Inflammatory macrophage treated with lipopolysaccharide for 4 hours (primary cell): ENCODE results near the gene KIF22.
"Not testable (repeated sequence)": the region's sequence is repeated elsewhere in the genome, so short reads cannot be mapped to it uniquely, and the experiment has no call there.

Experiments used
- DNase-seq: peaks from one replicate; pipeline ENCODE4 v3.0.0-alpha.2; 2020

Gene KIF22

DNA sequence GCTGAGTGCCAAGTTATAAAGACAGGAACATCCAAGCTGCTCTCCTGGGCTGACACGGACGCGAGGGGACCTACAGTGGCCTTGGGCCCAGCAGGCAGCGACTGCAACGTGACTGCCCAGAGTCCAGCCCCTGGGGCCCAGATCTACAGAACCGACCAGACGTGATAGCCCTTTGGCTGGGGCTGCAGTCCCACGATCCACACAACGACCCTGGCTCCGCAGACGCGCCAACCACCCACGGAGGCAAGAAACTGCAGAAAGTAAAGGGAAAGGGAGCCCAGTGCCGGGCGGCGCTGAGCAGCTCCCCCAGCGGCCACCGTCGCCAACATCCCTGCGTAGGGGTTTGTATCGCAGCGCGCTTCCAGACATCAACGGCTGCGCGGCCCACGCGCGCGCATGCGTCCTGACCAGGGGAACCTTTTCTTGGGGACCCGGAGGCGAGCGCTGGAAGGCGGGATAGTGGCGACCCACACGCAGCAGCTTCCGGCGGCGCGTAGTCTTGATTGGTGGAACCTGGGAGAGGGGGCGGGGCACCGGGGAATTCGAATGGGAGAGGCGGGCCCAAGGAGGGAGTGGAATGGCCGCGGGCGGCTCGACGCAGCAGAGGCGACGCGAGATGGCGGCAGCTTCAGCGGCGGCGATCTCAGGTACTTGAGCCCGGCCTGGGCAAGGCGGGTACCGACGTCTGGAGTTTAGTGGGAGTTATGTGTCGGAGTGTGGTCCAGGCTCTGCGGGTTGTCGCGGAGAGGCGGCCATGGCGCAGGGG lies at the start of gene KIF22:
Gene KIF22 (plus strand): TSS at position 569 of the 766 bp plus-strand sequence. CDS start 9 bp downstream, at position 578.
- DNase-seq: peak; percentile 100

DNA sequence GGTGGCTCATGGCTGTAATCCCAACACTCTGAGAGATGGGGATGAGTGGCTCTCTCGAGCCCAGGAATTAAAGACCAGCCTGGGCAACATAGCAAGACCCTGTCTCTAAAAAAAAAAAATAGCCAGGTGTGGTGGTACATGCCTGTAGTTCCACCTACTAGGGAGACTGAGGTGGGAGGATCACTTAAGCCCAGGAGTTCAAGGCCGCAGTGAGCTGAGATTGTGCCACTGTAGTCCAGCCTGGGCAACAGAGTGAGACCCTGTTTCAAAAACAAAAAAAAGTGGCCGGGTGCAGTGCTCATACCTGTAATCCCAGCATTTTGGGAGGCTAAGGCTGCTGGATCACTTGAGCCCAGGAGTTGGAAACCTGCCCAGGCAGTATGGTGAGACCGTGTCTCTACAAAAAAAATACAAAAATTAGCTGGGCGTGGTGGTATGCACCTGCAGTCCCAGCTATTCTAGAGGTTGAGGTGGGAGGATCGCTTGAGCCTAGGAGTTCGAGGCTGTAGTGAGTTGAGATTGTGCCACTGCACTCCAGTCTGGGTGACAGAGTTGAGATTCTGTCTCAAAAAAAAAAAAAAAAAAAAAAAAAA lies 47.8 kb upstream of the KIF22 start:
- DNase-seq: no peak

DNA sequence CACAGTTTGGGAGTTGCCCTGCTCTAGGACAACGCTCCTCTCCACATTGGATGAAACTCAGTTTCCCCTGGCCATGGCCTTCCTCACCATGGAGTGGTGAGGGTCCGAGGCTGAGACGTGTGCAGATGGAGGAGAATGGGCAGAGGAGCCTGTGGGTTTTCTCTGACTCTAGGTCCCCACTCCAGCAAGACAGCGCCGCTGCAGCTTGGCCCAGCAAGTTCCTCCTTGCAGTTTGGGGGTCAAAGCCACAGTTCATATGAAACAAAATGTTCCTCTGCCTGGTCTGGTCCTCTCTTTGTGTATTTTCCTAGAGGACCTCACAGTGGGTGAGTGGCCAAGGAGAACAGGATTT lies 47.1 kb upstream of the KIF22 start:
- DNase-seq: no peak

DNA sequence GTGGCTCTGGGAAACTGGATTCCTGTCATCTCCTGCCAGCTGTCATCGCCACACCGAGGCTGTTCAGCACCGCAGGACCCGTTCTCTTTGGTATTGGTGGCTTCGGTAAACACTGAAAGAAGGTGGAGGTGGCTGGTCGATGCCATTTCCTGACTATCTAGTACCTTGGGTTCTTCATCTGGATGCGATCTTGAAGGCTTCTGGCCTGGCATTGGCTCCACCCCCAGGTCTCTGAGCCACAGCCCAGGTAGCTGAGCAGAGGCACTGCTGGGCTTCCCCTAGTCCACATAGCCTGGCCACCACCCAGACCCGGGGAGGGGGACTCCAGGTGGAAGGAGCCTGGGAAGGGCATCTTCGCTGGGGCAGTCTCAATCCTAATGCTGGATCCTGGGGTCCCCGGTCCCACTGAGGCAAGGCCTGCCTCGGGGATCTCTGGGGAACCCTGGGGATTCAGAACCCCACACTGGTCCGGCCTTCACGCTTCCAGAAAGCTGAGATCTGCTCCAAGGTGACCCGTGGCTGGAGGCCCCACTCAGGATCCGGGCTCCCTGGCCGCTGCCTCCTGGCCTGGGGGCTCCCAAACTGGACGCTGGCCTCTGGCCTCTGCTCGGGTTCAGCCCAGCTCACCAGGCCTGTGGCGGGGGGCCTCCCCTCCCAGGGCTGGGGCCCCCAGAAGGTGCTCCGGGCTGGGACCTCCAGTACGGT lies 46.6 kb upstream of the KIF22 start:
- no peak for DNase-seq

DNA sequence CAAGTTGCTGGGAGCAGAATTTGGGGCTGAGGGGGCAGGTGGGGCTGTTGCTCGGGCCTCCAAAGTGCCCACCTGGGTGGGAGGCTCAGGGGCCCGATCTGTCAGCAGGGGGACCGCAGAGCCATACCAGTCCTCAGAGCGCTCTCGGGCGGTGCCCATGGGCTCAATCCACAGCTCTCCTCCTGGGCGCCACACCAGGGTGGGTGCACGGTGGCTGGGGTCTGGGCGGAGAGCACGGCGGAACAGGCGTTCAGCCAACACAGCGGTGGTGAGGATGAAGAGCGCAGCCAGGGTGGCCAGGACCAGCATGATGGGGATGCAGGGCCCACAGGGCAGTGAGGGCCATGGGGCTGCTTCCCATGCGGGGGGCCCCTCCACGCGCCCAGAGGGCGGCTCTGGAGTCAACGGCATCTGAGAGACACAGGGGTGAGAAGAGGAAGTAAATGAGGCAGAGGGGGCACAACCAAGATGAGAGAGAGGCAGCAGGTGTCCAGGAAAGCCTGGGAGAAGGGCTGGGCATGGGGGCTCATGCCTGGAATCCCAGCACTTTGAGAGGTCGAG lies 45.9 kb upstream of the KIF22 start:
- DNase-seq: no peak

DNA sequence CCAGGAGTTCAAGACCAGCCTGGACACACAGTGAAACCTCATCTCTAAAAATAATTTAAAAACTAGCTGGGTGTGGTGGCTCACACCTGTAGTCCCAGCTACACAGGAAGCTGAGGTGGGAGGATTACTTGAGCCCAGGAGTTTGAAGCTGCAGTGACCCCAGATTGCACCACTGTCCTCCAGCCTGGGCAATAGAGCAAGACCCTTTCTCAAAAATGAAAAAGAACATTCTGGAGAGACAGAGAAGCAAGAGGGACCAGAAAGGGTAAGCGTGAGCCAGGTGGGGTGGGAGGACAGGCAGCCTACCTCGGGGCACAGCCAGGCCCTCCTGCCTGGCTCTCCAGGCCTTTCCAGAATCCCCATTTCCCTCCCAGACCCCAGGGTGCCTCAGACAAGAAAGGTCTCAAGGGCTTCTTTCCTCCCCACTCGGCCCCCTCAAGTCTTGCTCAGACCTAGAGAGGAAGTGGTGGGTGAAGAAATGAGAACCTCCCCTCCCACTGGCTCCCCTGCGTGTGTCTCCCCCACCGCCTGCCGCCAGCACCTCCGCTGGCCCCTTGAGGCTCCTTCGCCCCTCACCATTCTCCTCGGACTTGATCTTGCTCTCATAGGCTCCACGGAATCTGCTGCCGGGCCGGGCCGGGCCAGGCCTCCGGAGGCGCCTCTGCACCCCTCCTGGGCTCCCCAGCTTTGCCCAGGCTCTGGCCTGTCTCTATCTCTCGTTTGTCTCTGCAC lies 45.3 kb upstream of the KIF22 start:
- DNase-seq: peak; percentile 45

DNA sequence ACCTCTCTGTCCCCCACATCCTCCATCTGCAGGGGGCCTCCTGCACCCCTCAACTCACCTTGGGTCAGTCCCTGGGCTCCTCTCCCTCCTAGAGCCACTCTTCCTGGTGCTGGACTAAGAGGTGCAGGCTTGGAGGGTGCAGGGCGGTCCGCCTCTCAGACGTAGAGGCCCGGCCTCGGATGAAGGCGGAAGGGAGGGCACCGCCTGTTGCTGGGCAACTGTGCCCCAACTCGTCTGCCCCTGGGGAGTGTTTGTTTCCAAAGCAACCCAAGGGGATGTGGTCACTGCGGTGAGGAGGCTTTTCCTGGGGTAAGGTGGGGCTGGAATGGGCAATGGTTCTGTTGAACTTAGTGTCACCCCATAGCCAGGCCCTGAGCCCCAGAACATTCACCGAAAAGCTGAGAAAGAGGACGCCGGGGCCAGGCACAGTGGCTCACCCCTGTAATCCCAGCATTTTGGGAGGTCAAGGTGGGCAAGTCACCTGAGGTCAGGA lies 44.7 kb upstream of the KIF22 start, which contains the start of gene C16orf54:
Gene C16orf54 (minus strand): TSS at position 138 of the 493 bp plus-strand sequence. CDS start 1,039 bp downstream, outside the sequence.
- DNase-seq: peak; percentile 85

DNA sequence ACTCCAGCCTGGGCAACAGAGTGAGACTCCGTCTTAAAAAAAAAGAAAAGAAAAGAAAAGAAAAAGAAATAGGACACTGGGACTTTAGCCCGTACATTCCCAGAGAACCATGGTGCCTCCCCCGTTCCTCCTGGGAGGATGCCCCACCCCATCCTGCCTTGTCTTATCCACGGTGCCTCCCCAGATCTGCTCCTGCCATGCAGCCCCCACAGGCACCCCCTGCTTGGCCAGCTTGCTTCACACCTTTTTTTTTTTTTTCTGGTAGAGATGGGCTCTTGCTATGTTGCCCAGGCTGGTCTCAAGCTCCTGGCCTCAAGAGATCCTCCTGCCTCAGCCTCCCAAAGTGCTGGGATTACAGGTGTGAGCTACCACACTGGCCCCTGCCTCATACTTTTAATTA lies 44.0 kb upstream of the KIF22 start:
- DNase-seq: not testable (repeated sequence)

DNA sequence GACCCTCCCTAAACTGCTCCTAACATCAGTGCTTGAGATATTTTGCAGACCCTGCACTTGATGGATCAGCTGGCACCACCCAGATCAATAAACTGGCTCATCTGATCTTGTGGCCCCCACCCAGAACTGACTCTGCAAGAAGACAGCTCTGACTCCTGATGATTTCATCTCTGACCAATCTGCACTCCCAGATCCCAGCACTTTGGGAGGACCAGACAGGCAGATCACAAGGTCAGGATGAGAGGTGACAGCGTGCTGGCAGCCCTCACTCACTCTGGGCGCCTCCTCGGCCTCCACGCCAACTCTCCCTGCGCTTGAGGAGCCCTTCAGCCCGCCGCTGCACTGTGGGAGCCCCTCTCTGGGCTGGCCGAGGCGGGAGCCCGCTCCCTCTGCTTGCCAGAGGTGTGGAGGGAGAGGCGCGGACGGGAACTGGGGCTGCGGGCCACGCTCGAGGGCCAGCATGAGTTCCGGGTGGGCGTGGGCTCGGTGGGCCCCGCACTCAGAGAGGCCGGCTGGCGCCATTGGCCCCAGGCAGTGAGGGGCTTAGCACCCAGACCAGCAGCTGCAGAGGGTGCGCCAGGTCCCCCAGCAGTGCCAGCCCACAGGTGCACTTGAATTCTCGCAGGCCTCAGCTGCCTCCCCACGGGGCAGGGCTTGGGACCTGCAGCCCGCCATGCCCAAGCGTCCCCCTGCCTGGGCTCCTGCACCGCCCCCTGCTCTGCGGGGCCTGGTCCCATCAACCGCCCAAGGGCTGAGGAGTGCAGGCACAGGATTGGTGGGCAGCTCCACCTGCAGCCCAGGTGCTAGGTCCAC lies 42.4 kb upstream of the KIF22 start:
- no peak for DNase-seq

DNA sequence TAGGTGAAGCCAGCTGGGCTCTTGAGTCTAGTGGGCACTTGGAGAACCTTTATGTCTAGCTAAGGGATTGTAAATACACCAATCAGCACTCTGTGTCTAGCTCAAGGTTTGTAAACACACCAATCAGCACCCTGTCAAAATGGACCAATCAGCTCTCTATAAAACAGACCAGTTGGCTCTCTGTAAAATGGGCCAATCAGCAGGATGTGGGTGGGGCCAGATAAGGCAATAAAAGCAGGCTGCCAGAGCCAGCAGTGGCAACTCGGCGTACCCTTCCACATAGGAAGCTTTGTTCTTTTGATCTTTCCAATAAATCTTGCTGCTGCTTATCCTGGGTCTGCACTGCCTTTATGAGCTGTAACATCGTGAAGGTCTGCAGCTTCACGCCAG lies 41.8 kb upstream of the KIF22 start:
- DNase-seq: not testable (repeated sequence)

DNA sequence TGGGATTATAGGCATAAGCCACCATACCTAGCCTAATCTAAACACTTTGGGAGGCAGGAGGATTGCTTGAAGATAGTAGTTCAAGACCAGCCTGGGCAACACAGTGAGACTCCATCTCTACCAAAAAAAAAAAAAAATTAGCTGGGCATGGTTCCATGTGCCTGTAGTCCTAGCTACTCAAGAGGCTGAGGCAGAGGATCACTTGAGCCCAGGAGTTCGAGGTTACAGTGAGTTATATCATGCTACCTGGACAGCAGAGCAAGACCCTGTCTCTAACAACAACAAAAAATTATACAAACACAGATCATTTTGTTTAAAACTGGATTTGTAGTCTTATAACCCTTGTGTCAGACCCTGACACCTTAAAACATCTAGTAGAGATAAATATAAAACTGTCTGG lies 37.0 kb upstream of the KIF22 start:
- DNase-seq: no peak

DNA sequence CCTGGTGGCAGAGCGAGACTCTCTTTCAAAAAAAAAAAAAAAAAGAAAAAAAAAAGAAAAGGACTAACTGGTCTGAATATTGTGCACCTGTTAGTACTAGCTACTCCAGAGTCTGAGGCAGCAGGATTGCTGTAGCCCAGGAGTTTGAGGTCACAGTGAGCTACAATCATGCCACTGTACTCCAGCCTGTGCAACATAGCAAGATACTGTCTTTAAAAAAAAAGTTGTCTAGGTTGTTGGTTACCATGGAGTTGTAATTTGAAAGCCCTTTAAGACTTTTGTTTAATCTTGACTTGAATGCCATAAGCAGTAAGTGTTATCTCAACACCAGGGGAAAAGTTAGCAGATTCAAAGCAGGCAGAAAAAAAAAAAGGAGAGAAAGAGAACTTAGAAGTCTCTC lies 33.9 kb upstream of the KIF22 start:
- no peak for DNase-seq

DNA sequence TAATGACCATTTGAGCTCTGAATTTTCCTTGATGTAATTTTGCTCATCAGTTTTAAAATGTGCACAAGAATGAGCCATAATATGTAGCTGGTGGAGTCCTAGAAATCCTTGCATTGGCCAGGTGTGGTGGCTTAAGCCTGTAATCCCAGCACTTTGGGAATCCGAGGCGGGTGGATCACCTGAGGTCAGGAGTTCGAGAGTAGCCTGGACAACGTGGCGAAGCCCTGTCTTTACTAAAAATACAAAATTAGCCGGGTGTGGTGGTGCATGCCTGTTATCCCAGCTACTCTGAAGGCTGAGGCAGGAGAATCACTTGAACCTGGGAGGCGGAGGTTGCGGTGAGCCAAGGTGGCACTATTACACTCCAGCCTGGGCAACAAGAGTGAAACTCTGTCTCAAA lies 33.5 kb upstream of the KIF22 start:
- DNase-seq: not testable (repeated sequence)

DNA sequence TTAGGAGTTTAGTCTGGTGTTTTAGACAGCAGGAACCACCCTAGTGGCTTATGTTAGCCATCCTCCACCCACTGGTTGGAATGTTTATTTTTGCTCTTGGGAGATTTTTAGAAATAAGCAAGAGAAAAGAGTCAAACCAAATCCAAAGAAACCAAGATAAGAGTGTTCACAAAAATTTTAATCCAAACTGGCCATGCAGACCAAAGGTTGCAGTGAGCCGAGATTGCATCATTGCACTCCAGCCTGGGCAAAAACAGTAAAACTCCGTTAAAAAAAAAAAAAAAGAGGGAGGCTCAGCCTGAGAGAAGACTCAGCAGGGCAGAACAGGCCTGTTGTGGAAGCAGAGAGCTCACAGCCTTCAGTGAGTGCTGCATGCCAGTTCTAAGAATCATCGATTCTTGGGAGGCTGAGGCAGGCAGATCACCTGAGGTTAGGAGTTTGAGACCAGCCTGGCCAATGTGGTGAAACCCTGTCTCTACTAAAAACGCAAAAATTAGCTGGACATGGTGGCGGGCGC lies 32.5 kb upstream of the KIF22 start:
- no peak for DNase-seq

DNA sequence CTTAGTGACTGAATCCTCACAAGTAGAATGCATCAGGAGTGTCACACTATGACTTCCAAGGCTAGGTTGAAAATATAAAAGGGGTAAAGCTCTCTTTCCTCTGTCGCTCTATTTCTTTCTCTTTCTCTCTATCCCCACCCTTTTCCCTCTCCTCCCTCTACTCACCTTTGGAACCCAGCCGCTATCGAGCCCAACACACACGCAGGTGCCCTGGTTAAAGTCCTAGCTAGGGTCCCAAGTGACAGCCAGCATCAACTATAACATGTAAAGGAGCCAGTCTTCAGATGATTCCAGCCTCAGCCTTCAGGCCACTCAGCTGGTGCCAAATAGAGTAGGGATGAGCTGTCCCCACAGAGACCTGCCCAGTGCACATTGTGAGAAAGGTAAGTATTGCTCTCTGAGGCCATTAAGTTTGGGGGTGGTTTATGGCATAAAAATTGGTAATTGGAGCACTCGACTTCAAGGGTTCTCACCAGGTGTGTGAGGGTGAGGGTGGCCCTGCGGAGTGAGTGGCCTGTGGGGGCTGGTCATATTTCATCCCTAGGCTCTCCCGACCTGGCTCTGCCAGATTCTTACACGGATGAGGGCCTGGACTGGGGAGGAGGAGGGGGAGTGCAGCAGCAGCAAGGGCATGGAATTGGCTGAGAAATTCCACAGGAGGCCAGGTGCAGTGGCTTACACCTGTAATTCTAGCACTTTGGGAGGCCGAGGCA lies 29.8 kb upstream of the KIF22 start:
- DNase-seq: no peak

DNA sequence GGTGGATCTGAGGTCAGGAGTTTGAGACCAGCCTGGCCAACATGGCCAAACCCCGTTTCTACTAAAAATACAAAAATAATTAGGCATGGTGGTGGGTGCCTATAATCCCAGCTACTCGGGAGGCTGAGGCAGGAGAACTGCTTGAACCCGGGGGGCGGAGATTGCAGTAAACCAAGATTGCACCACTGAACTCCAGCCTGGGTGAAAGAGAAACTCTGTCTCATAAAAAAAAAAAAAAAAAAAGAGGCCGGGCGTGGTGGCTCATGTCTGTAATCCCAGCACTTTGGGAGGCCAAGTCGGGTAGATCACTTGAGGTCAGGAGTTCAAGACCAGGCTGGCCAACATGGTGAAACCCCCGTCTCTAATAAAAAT lies 29.3 kb upstream of the KIF22 start:
- not testable (repeated sequence) for DNase-seq

DNA sequence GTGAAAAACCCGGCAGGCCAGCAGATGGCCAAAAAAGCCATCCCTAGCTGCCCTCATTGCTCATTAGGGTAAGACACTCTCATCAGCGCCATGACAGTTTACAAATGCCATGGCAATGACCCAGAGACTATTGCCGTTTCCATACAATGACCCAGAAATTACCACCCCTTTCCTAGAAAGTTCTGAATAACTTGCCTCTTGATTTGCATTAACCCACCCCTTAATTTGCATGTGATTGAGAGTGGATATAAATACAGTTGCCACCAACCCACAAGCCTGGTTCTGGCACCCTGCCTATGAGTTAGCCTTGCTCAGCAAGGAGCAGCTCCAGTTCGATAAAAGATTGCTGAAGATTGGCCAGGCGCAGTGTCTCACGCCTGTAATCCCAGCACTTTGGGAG lies 28.7 kb upstream of the KIF22 start:
- no peak for DNase-seq

DNA sequence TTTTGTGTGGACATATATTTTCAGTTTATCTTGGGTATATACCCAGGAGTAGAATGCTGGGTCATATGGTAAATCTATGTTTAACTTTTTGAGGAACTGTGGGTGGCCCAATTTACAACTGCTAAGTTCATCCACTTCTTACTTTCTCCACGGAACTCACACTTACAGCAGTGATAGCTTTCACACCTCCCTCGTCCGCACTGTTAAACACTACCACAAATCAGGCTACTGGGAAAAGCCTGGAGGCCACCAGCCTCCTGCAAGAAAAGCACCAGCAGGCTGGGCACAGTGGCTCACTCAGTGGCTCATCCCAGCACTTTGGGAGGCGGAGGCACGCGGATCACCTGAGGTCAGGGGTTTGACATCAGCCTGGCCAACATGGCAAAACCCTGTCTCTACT lies 27.2 kb upstream of the KIF22 start:
- no peak for DNase-seq

DNA sequence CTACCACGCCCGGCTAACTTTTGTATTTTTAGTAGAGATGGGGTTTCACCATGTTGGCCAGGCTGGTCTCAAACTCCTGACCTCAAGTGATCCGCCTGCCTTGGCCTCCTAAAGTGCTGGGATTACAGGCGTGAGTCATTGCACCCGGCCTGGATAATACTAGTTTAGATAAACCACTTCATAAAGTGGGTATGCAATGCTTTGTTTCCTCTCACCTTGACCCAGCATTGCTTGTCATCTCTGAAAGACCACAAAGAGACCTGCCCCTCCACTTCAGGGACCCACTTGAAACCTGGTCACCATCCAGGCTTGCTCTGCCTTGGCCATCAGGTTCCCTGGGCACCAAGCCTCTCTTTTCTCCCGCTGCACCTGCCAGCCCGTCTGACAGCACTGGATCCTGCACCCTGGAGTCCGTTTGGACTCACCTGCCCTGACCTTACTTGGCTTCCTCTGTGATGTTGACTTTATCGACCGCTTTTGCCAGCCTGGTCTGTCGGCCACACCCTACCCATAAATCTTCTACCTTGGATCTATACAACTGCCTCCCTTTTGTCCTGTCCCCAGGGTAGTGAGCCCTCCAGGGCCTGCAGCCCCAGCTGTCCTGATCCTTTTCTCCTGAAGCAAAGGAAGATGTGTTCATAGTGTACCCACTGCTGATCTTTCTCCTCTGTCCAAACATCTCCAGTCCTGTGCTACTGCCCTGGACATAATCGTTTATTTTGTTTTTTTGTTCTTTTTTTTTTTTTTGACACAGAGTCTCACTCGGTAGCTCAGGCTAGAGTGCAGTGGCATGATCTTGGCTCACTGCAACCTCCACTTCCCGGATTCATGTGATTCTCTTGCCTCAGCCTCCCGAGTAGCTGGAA lies 25.2 kb upstream of the KIF22 start:
- DNase-seq: no peak

DNA sequence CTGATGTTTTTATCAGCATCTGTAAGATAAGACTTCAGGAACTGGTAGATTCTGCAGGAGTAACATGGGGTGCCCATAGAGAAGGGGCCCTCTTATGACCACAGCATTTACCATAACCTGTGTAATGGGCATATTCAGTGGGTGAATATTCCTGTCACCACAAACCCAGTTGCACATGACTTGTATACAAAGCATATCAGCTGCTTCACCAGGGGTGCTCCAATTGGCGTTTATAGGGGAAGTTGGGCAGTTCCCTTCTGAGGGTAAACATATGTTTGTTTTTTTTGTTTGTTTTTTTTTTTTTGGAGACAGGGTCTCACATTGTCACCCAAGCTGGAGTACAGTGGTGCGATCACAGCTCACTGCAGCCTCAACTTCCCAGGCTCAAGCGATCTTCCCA lies 24.0 kb upstream of the KIF22 start:
- DNase-seq: peak; percentile 28
